Activated CD4-positive, alpha-beta memory T cell treated with anti-CD3 and anti-CD28 coated beads, Interleukin-2, amount 10 ng/mL, durations not matched to agents 7 days and 5 days (primary cell): ENCODE results near the gene PYGO2. TPM values are rescaled to one million over a fixed set of nuclear protein-coding genes. Genes with fewer than 3 reads are reported as not detected.
"Not testable (repeated sequence)": the region's sequence is repeated elsewhere in the genome, so short reads cannot be mapped to it uniquely, and the experiment has no call there.

Experiments
- CTCF ChIA-PET: fragments of 350-600 bp; sonication (Branson Sonifier 250); formaldehyde crosslinking; loops from one replicate; lab custom pipeline; 2021; ENCODE audit warnings: antibody characterized with exemption, inconsistent platforms; lab: Charles Lee
- POLR2A ChIA-PET: fragments of 350-600 bp; sonication (Branson Sonifier 250); formaldehyde crosslinking; loops from one replicate; lab custom pipeline; 2021; ENCODE audit warnings: antibody characterized with exemption; lab: Charles Lee
- DNase-seq: peaks from one replicate; pipeline ENCODE4 v3.0.0-alpha.2; 2020
- H3K27ac Mint-ChIP-seq: one replicate; pipeline ENCODE4 v1.8.0; 2021; ENCODE audit warnings: mild to moderate bottlenecking, mixed read lengths
- H3K27me3 Mint-ChIP-seq: one replicate; pipeline ENCODE4 v1.8.0; 2021; ENCODE audit warnings: mixed read lengths
- H3K36me3 Mint-ChIP-seq: one replicate; pipeline ENCODE4 v1.8.0; 2021; ENCODE audit warnings: low read depth, mixed read lengths
- H3K4me1 Mint-ChIP-seq: one replicate; pipeline ENCODE4 v1.8.0; 2021; ENCODE audit warnings: mixed read lengths
- H3K4me3 Mint-ChIP-seq: one replicate; pipeline ENCODE4 v1.8.0; 2021; ENCODE audit warnings: mild to moderate bottlenecking, mixed read lengths
- H3K9me3 Mint-ChIP-seq: one replicate; pipeline ENCODE4 v1.8.0; 2021; ENCODE audit warnings: mixed read lengths
- total RNA-seq, 2 experiments: library from RNA; stranded (reverse); gene quantifications; one replicate each; pipeline ENCODE4 v1.2.3, GENCODE V29; 2021

PYGO2 gene
- total RNA-seq, 2 experiments from 2014 or later, result 48.7 to 49.7 TPM

DNA sequence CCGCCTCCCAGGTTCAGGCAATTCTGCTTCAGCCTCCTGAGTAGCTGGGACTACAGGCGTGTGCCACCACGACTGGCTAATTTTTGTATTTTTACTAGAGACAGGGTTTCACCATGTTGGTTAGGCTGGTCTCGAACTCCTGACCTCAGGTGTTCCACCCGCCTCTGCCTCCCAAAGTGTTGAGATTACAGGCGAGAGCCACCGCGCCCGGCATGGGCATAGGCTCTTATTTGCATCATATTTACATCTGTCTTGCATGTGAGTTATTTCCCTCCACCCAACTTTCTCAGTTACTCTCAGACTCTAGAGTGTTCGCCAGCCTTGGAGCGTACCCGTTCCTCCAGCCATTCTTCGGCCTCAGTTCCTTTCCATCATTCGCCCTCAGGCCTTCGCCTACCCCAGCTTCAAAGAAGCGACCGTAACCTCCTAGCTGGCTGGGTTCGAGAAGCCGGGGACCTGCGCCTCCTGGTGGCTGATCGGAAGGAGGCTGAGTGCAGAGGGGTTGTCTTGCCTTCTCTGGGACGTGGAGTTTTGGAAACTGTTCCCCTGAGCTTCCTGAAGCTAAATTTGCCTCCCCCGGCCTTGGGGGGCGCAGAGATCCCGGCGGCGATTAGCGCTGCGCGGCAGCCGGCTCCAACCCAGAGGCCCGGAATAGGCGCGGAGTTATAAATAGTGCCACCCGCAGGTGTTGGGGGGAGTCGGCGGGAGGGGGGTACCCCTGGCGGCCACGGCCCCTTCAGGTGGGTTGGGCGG lies 37.4 kb upstream of the PYGO2 start:
- ChIA-PET POLR2A (interaction anchor here (1.0 to 13.2 kb wide), 8 partner anchors 15 to 62 kb away, joined by 3 to 203 read pairs (median 10); partner anchors contain the start of genes ADAM15, CKS1B, FLAD1 and PBXIP1), CTCF (interaction anchor here (0.6 to 11.4 kb wide), 27 partner anchors 9 to 439 kb away, joined by 3 to 139 read pairs (median 4); partner anchors contain the start of genes ADAM15, CKS1B, FLAD1 and KRTCAP2)
- Mint-ChIP-seq H3K36me3 (peaks cover 8% of the 10 kb centered on the region), H3K4me3 (peak overlapping the region; percentile 72), H3K4me1 (peaks cover 33% of the 10 kb centered on the region), H3K27me3 (no peaks in the 10 kb centered on the region), H3K9me3 (no peaks in the 10 kb centered on the region), H3K27ac (peak overlapping the region; percentile 85)
- peak; percentile 76 for DNase-seq

DNA sequence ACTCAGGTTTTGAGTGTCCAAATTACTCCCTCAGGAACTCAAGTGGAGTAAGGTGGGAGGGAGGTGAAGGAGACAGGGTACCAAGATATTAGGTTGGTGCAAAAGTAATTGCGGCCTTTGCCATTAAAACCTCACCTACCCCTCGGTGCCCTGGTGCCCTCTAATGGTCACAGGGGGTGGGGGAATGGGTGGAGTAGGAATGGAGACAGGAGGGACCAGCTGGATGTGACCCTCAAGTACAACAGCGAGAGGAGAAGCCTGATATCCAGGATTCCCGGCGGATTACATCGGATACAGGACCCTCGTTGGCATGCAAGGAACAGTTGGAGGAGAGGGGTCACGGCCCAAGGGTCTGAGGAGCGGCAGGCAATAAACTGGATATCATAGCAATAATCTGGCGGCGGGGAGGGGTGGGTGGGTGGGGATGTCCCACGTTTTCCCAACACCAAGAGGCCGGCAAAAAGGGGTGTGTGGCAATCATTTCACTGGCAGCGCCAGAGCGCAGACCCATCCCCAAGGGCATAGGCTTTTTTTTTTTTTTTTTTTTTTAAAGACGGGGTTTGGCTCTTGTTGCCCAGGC lies 36.7 kb upstream of the PYGO2 start:
- POLR2A ChIA-PET, result interaction anchor here (1.0 to 13.2 kb wide), 7 partner anchors 15 to 62 kb away, joined by 5 to 203 read pairs (median 11); partner anchors contain the start of genes ADAM15, CKS1B, FLAD1 and PBXIP1
- H3K4me3 Mint-ChIP-seq, result no peak overlapping the region
- H3K9me3 Mint-ChIP-seq, result no peaks in the 10 kb centered on the region
- H3K36me3 Mint-ChIP-seq, result peaks cover 4% of the 10 kb centered on the region
- H3K27me3 Mint-ChIP-seq, result no peaks in the 10 kb centered on the region
- peak overlapping the region; percentile 54 for H3K27ac Mint-ChIP-seq
- peaks cover 31% of the 10 kb centered on the region for H3K4me1 Mint-ChIP-seq
- DNase-seq, result no peak
- CTCF ChIA-PET, result interaction anchor here (0.6 to 11.4 kb wide), 22 partner anchors 10 to 329 kb away, joined by 3 to 139 read pairs (median 4); partner anchors contain the start of genes CKS1B, FLAD1, KRTCAP2 and PBXIP1

DNA sequence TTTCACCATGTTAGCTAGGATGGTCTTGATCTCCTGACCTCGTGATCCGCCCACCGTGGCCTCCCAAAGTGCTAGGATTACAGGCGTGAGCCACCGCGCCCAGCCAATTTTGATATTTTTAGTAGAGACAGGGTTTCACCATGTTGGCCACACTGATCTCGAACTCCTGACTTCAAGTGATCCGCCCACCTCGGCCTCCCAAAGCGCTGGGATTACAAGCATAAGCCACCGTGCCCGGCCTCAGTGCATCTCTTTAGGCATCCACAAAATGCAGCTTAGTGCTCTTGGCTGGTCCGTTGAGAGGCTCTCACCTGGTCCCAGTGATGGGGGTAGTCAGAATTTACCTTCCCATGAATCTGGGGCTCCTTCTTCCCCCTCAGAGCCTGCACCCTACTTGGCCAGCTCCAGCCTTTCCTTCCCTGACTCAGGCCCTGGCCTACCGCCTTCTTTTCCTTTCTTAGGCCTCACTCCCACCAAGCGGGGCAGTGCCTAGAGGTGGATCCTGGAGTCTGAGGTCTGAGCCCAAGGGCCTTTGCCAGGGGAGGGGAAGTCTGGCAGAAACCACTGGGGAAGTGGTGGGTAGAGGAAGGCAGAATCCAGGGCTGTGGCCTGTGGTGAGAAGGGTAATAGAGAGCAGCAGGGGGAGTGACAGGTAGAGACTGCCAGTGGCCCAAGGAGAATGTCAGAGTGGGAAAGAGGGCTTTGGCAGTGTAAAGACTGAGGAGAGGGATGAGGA lies 35.6 kb upstream of the PYGO2 start:
- Mint-ChIP-seq H3K9me3 (no peaks in the 10 kb centered on the region), H3K36me3 (no peaks in the 10 kb centered on the region), H3K27me3 (no peaks in the 10 kb centered on the region), H3K27ac (no peak overlapping the region), H3K4me3 (no peak overlapping the region), H3K4me1 (peaks cover 31% of the 10 kb centered on the region)
- ChIA-PET POLR2A (interaction anchor here (0.8 to 13.2 kb wide), 5 partner anchors 9 to 43 kb away, joined by 3 to 203 read pairs (median 7); partner anchors contain the start of genes CKS1B and FLAD1), CTCF (interaction anchor here (0.6 to 11.4 kb wide), 9 partner anchors 13 to 64 kb away, joined by 3 to 139 read pairs (median 6); partner anchors contain the start of genes ADAM15 and FLAD1)
- DNase-seq, result no peak

DNA sequence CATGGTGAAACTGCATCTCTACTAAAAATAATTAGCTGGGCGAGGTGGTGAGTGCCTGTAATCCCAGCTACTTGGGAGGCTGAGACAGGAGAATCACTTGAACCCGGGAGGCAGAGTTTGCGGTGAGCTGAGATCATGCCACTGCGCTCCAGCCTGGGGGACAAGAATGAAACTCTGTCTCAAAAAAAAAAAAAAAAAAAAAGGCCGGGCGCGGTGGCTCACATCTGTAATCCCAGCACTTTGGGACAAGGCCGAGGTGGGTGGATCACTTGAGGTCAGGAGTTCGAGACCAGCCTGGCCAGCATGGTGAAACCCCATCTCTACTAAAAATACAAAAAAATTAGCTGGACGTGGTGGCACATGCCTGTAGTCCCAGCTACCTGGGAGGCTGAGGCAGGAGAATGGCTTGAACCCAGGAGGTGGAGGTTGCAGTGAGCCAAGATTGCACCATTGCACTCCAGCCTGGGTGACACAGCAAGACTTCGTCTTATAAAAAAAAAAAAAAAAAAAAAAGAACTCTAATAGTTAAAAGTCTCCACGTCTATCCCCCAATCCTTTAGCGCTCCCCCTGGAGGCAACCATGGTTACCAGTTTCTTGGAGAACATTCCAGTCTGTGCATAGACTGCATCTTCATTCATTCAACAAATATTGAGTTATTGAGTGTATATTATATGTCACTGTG lies 33.9 kb upstream of the PYGO2 start:
- not testable (repeated sequence) for H3K9me3 Mint-ChIP-seq, H3K36me3 Mint-ChIP-seq, H3K4me3 Mint-ChIP-seq, H3K27me3 Mint-ChIP-seq, H3K27ac Mint-ChIP-seq, DNase-seq
- POLR2A ChIA-PET, result interaction anchor here (1.2 to 13.2 kb wide), 6 partner anchors 13 to 41 kb away, joined by 3 to 203 read pairs (median 15); partner anchors contain the start of genes CKS1B, FLAD1 and PBXIP1
- CTCF ChIA-PET, result interaction anchor here (0.7 to 11.4 kb wide), 10 partner anchors 11 to 1485 kb away, joined by 3 to 139 read pairs (median 3); partner anchors contain the start of gene FLAD1
- peaks cover 31% of the 10 kb centered on the region for H3K4me1 Mint-ChIP-seq

DNA sequence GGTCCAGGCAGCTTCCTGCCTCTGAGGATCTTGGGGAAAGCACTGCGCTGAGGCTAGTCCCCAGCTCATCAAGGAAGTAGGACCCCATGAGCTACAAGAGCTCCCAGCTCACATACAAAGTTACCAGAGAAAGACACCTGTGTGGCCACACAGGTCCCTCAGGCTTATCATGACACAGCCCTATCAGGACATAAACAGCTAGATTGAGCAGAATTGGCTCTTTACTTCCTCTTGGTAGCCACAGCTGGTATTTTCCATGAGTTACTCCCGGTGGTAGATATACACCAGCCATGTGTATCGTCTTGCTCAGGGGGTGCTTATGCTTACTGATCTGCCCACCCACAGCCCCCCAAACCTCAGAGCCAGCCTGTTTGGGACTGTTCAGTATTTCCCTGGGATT lies 33.0 kb upstream of the PYGO2 start:
- Mint-ChIP-seq H3K9me3 (no peaks in the 10 kb centered on the region), H3K4me1 (peaks cover 24% of the 10 kb centered on the region), H3K36me3 (peaks cover 10% of the 10 kb centered on the region), H3K27ac (no peak overlapping the region), H3K27me3 (no peaks in the 10 kb centered on the region), H3K4me3 (no peak overlapping the region)
- CTCF ChIA-PET, result interaction anchor here (0.9 to 11.4 kb wide), 4 partner anchors 21 to 1486 kb away, joined by 3 to 139 read pairs (median 6); no protein-coding TSS in a partner anchor
- POLR2A ChIA-PET, result interaction anchor here (1.0 to 13.2 kb wide), 8 partner anchors 10 to 67 kb away, joined by 3 to 203 read pairs (median 5); partner anchors contain the start of genes CKS1B, FLAD1 and PBXIP1
- DNase-seq, result no peak

DNA sequence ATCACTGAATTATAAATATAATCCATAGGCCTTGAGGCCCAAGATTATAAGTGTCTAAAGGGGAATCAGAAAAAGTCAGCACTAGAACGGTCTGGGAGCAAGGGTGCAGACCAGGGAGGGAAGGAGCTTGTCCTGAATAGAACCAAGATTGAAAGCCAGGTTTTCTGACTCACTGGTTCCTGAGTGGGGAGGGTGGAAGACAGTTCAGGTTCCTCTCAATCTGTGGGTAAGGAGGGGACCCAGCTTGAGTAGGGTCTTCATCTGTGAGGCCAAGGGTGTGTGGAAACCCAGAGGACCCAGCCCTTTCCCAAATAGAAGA lies 32.6 kb upstream of the PYGO2 start:
- H3K4me3 Mint-ChIP-seq, result no peak overlapping the region
- H3K27me3 Mint-ChIP-seq, result no peaks in the 10 kb centered on the region
- DNase-seq, result no peak
- no peaks in the 10 kb centered on the region for H3K9me3 Mint-ChIP-seq
- H3K27ac Mint-ChIP-seq, result no peak overlapping the region
- H3K4me1 Mint-ChIP-seq, result peaks cover 23% of the 10 kb centered on the region
- peaks cover 14% of the 10 kb centered on the region for H3K36me3 Mint-ChIP-seq
- POLR2A ChIA-PET, result interaction anchor here (1.0 to 13.2 kb wide), 9 partner anchors 10 to 67 kb away, joined by 3 to 203 read pairs (median 4); partner anchors contain the start of genes CKS1B, FLAD1, PBXIP1 and PMVK
- CTCF ChIA-PET, result interaction anchor here (0.9 to 11.4 kb wide), 4 partner anchors 21 to 97 kb away, joined by 4 to 139 read pairs (median 6); no protein-coding TSS in a partner anchor

DNA sequence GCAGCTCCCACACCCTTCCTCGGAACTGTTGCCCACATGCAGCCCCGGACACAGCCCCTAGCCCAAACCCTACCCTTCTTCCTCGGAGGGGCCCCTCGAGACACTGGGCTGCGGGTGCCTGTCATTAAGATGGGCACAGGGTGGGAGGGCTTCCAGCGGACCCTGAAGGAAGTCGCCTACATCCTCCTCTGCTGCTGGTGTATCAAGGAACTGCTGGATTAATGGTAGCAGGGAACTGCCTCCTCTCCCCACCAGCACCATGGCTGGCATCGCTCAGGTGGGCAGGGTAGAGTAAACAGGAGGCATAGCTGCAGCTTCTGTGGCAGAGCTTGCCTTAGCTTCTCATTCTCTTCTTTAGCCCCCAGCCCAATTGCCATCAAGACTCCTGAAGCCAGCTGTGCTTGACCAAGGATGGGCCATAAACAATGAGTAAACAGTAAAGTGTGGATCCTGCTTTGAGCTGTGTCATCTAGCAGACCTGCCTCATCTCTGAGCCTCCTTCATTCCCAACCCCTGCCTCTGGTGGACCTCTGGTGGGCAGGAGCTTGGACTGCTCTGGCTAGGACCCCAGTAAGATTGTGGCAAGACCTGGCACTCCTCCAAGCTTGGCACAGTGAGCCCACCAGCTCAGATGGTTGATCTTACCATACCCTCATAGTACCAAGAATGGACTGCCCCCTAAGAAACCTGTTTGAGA lies 32.1 kb upstream of the PYGO2 start, which contains the start of gene LENEP:
Gene LENEP, plus strand, starts transcription at position 15 of the 697 bp plus-strand sequence. Its CDS starts 22 bp downstream, at position 37.
- no peak for DNase-seq
- no peak within 1 kb of the TSS for H3K27ac Mint-ChIP-seq
- no peaks in the 10 kb centered on the region for H3K9me3 Mint-ChIP-seq
- no peak within 1 kb of the TSS for H3K4me3 Mint-ChIP-seq
- H3K4me1 Mint-ChIP-seq, result peaks cover 22% of the 10 kb centered on the region
- ChIA-PET CTCF (interaction anchor here (0.9 to 11.4 kb wide), 5 partner anchors 22 to 98 kb away, joined by 3 to 139 read pairs (median 4); partner anchors contain the start of gene PYGO2), POLR2A (interaction anchor here (0.7 to 13.2 kb wide), 9 partner anchors 9 to 78 kb away, joined by 3 to 203 read pairs (median 4); partner anchors contain the start of genes CKS1B, FLAD1, PBXIP1 and PMVK)
- peaks cover 19% of the 10 kb centered on the region for H3K36me3 Mint-ChIP-seq
- no peaks in the 10 kb centered on the region for H3K27me3 Mint-ChIP-seq

DNA sequence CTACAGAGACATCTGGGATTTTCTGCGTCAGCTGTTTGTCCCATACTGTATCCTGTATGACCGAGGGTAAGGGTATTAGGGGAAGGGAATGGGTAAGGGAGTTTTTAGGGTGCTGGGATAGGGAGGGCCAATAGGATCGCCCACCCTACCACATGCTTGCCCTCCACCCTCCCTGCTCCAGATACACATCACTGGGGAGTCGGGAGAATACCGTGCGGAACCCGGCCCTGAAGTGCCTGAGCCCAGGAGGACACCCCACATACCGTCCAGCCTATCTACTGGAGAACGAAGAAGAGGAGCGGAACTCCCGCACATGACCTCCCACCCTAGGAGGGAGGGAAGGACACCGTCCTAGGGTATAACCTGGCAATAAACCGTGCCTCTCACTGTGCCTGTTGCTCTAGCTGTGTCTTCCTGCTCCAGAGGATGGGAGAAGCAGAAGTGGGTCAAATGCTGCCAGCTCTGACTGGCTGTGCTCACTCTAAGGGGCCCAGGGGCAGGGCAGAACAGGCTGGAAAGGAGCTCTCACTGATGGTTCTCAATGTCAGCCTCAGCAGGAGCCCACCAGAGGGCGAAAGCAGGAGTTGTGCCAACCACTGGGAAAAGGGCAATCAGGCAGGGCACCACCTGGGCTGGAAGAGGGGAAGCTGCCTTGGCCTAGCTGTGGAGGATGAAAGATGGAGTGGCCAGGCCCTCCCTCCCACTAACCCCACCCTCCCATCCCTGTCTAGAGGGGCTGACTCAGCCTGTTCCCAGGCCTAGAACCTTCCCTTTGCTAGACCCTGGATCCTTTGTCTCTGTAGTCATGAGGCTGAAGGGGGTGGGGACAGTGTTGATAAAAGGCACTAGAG lies 31.4 kb upstream of the PYGO2 start:
- no peak overlapping the region for H3K27ac Mint-ChIP-seq
- no peak for DNase-seq
- POLR2A ChIA-PET, result interaction anchor here (0.7 to 13.2 kb wide), 6 partner anchors 8 to 79 kb away, joined by 3 to 203 read pairs (median 14); partner anchors contain the start of genes CKS1B, FLAD1 and PMVK

DNA sequence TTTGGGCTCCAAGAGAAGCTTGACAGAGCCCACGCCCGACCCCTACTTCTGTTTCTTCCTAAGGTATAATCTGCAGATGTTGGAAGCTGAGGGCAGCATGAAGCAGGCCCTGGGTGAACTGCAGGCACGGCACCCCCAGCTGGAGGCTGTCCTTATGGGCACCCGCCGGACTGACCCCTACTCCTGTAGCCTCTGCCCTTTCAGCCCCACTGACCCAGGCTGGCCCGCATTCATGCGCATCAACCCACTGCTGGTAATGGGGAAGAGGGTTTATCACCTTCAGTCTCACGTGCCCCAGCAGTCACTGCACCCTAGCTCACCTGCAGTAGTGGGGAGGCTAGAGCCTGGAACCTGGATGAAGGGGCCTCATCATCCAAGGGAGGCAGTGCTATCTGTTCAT lies 28.7 kb upstream of the PYGO2 start:
- Mint-ChIP-seq H3K27me3 (no peaks in the 10 kb centered on the region), H3K27ac (no peak overlapping the region), H3K4me1 (peaks cover 14% of the 10 kb centered on the region), H3K9me3 (no peaks in the 10 kb centered on the region), H3K36me3 (peaks cover 34% of the 10 kb centered on the region), H3K4me3 (no peak overlapping the region)
- CTCF ChIA-PET, result interaction anchor here (4.8 kb wide), 1 partner anchor 9 kb away, joined by 25 read pairs; no protein-coding TSS in a partner anchor
- POLR2A ChIA-PET, result interaction anchor here (0.9 kb wide), 1 partner anchor 15 kb away, joined by 4 read pairs; the partner anchor contains the start of gene CKS1B
- DNase-seq, result no peak

More for the DNA sequence above, 31.4 kb upstream of the PYGO2 start:
- H3K4me3 Mint-ChIP-seq, result no peak overlapping the region
- CTCF ChIA-PET, result interaction anchor here (1.0 to 11.4 kb wide), 4 partner anchors 22 to 92 kb away, joined by 3 to 139 read pairs (median 6); partner anchors contain the start of gene PYGO2
- H3K27me3 Mint-ChIP-seq, result no peaks in the 10 kb centered on the region
- H3K9me3 Mint-ChIP-seq, result no peaks in the 10 kb centered on the region
- H3K4me1 Mint-ChIP-seq, result peaks cover 23% of the 10 kb centered on the region
- H3K36me3 Mint-ChIP-seq, result peaks cover 26% of the 10 kb centered on the region
